H1 (cell line): ENCODE results near the gene TRAPPC6A. TPM values are rescaled to one million over a fixed set of nuclear protein-coding genes. Genes with fewer than 3 reads are reported as not detected.

Source experiments
- BACH1 ChIP-seq: IDR thresholded peaks from 2 replicates; pipeline ENCODE4 v1.6.1; 2012; ENCODE audit warnings: low read length, improper control_type of control experiment
- CEBPB ChIP-seq: IDR thresholded peaks from 2 replicates; pipeline ENCODE4 v1.6.1; 2012; ENCODE audit warnings: low read depth, low read length
- CHD1 ChIP-seq: IDR thresholded peaks from 2 replicates; pipeline ENCODE4 v1.6.1; 2012; ENCODE audit warnings: low read depth, low read length, improper control_type of control experiment
- CHD7 ChIP-seq: fragments of 300-600 bp; sonication (generic); IDR thresholded peaks from 2 replicates; pipeline ENCODE4 v1.7.1; 2012; ENCODE audit warnings: low read length, moderate library complexity, mild to moderate bottlenecking, inconsistent platforms; ENCODE audit not compliant: insufficient replicate concordance
- EZH2 ChIP-seq: fragments of 200-600 bp; sonication (generic); IDR thresholded peaks from 2 replicates; pipeline ENCODE4 v1.7.1; 2012; ENCODE audit warnings: low read depth, mild to moderate bottlenecking, moderate library complexity, low read length, inconsistent platforms; ENCODE audit not compliant: severe bottlenecking
- HDAC6 ChIP-seq: IDR thresholded peaks from one replicate; pipeline ENCODE4 v1.7.1; 2012; ENCODE audit warnings: low read depth, mild to moderate bottlenecking, inconsistent platforms, low read length, moderate library complexity
- JUN ChIP-seq: IDR thresholded peaks from 2 replicates; pipeline ENCODE4 v1.6.1; 2011; ENCODE audit warnings: low read depth, mild to moderate bottlenecking, improper control_type of control experiment, low read length
- KDM4A ChIP-seq: IDR thresholded peaks from one replicate; pipeline ENCODE4 v1.7.1; 2012; ENCODE audit warnings: low read depth, mild to moderate bottlenecking, moderate library complexity, low read length, inconsistent platforms; ENCODE audit not compliant: severe bottlenecking
- PHF8 ChIP-seq: fragments of 200-600 bp; sonication (generic); conservative IDR thresholded peaks from 2 replicates; pipeline ENCODE4 v1.7.1; 2012; ENCODE audit warnings: low read depth, mild to moderate bottlenecking, inconsistent platforms, low read length, moderate library complexity
- RFX5 ChIP-seq: IDR thresholded peaks from 2 replicates; pipeline ENCODE4 v1.6.1; 2011; ENCODE audit warnings: low read depth, low read length, improper control_type of control experiment, borderline replicate concordance
- SIX5 ChIP-seq: IDR thresholded peaks from 2 replicates; pipeline ENCODE4 v1.6.1; 2011; ENCODE audit warnings: mild to moderate bottlenecking, low read depth, low read length
- SRF ChIP-seq: IDR thresholded peaks from 2 replicates; pipeline ENCODE4 v1.6.1; 2011; ENCODE audit warnings: mild to moderate bottlenecking, low read depth, low read length, moderate library complexity
- polyA plus RNA-seq, 7 experiments: library from polyadenylated mRNA; depleted of rRNA in 3 of 7; stranded (reverse) in 5 of 7; unstranded in 2 of 7; fragments of >200 nt in 5 of 7; fragments of 200-250 nt in 2 of 7; gene quantifications; 1 replicate in 5 of 7; 2 replicates in 1 of 7; 4 replicates in 1 of 7; pipeline versions ENCODE4 v1.2.1 to v1.2.3, GENCODE V29; 2011 to 2013; ENCODE audit warnings: missing spikeins in 2 of 7, mixed read lengths in 2 of 7
- total RNA-seq: library from RNA; stranded (reverse); fragmentation: NEBNext Ultra II Directional; extraction: Animal tissue kit (Norgen Biotek cat#: 25700); gene quantifications from 2 replicates; pipeline ENCODE4 v1.2.1, GENCODE V29; 2021

Gene TRAPPC6A
- total and polyA plus RNA-seq, 2 of the 8 experiments (the other 6 are each of a cell fraction or from before 2014, with no cell fraction given) = 31.8 to 130 TPM

GRCh38 chr19:45172611-45173208 is 5.3 kb downstream of the TRAPPC6A start (continued):
- no peak for TF ChIP-seq CHD7
- no peak for TF ChIP-seq KDM4A
- TF ChIP-seq SIX5 = no peak
- no peak for TF ChIP-seq RFX5
- TF ChIP-seq SRF = no peak
- TF ChIP-seq CHD1 = no peak
- TF ChIP-seq EZH2 = no peak
- TF ChIP-seq PHF8 = no peak
- no peak for TF ChIP-seq HDAC6
- TF ChIP-seq JUN = no peak
- no peak for TF ChIP-seq BACH1
- TF ChIP-seq CEBPB = no peak
